ENCODE data around the gene REN. TPM values are rescaled to one million over a fixed set of nuclear protein-coding genes. Genes with fewer than 3 reads are reported as not detected.

Gene REN
- total and polyA plus RNA-seq, 2 experiments from 2014 or later = not detected

DNA sequence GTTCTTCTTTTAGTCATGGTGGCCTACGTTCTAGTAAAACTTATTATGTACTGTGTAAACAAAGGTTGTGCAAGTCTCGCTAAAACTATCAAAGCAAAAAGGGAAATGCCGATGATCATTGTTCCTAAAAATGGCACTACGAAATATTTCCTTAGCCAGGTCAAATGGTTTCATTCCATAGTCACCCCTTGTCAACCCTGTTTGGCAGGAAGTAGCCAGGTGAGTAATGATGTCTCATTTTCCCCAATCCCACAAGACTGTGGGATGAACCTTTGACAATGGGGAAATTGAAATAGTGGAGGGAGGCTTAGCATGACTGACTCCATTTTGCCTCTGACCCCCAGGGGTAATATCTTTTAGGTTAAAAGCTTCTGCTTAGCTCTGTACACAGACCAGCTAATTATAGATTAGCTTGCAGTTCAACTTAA is 5.6 kb upstream of the REN start:
- 0 out of 2 replicates have a peak, but pooled peaks cover 5% of the 10 kb centered on the region for H3K36me3 ChIP-seq (ENCODE audit: insufficient read depth)
- H3K4me2 ChIP-seq = no peak overlapping the region
- H3K9me2 ChIP-seq (ENCODE audit: insufficient read depth) = 0 out of 2 replicates have a peak, but pooled peaks cover 5% of the 10 kb centered on the region
- H3K27ac ChIP-seq (ENCODE audit: low read depth) = no peak overlapping the region
- DNase-seq (ENCODE audit: low spot score) (peak; percentile 28), ATAC-seq (no peak)
- Mint-ChIP-seq H3K4me3 (no peak overlapping the region), H3K27me3 (ENCODE audit: insufficient read depth, low read depth, poor library complexity) (no peaks in the 10 kb centered on the region), H3K9me3 (peaks cover 38% of the 10 kb centered on the region), H3K27ac (no peak overlapping the region), H3K4me1 (no peaks in the 10 kb centered on the region), H3K36me3 (ENCODE audit: low read depth) (peaks cover 8% of the 10 kb centered on the region; the same call in 2 of the 3 replicates)
- no peak overlapping the region for H3K4me3 ChIP-seq
- no peaks in the 10 kb centered on the region for H3F3A ChIP-seq (replicated peaks; ENCODE audit: low read depth)
- no peak overlapping the region for H2AFZ ChIP-seq
- TF ChIP-seq JUNB (IDR thresholded peaks at IDR 0.05; ENCODE audit: unreplicated experiment) (no peak), EZH2 (IDR thresholded peaks at IDR 0.05; ENCODE audit: low read depth, unreplicated experiment) (no peak), CREB1 (CRISPR knock-in tag; IDR thresholded peaks at IDR 0.05; ENCODE audit: low read depth) (no peak), STAT1 (IDR thresholded peaks at IDR 0.05; ENCODE audit: unreplicated experiment) (no peak), EZH2phosphoT487 (IDR thresholded peaks at IDR 0.05; ENCODE audit: unreplicated experiment) (no peak), CTCF (conservative IDR thresholded peaks at IDR 0.05; ENCODE audit: low read depth in 2 of 2) (no peak), ZNF114 (CRISPR knock-in tag; IDR thresholded peaks at IDR 0.05) (no peak), NANOG (IDR thresholded peaks at IDR 0.05; ENCODE audit: borderline replicate concordance) (no peak), ETS1 (IDR thresholded peaks at IDR 0.05) (no peak), ZNF331 (CRISPR knock-in tag; IDR thresholded peaks at IDR 0.05; ENCODE audit: low read depth) (no peak), POLR2AphosphoS5 (IDR thresholded peaks at IDR 0.05; ENCODE audit: low read depth) (no peak)
- TF ChIP-seq, protein P1, sequence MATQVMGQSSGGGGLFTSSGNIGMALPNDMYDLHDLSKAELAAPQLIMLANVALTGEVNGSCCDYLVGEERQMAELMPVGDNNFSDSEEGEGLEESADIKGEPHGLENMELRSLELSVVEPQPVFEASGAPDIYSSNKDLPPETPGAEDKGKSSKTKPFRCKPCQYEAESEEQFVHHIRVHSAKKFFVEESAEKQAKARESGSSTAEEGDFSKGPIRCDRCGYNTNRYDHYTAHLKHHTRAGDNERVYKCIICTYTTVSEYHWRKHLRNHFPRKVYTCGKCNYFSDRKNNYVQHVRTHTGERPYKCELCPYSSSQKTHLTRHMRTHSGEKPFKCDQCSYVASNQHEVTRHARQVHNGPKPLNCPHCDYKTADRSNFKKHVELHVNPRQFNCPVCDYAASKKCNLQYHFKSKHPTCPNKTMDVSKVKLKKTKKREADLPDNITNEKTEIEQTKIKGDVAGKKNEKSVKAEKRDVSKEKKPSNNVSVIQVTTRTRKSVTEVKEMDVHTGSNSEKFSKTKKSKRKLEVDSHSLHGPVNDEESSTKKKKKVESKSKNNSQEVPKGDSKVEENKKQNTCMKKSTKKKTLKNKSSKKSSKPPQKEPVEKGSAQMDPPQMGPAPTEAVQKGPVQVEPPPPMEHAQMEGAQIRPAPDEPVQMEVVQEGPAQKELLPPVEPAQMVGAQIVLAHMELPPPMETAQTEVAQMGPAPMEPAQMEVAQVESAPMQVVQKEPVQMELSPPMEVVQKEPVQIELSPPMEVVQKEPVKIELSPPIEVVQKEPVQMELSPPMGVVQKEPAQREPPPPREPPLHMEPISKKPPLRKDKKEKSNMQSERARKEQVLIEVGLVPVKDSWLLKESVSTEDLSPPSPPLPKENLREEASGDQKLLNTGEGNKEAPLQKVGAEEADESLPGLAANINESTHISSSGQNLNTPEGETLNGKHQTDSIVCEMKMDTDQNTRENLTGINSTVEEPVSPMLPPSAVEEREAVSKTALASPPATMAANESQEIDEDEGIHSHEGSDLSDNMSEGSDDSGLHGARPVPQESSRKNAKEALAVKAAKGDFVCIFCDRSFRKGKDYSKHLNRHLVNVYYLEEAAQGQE (IDR thresholded peaks at IDR 0.05; ENCODE audit: unreplicated experiment) = no peak
- TF ChIP-seq, protein P2, sequence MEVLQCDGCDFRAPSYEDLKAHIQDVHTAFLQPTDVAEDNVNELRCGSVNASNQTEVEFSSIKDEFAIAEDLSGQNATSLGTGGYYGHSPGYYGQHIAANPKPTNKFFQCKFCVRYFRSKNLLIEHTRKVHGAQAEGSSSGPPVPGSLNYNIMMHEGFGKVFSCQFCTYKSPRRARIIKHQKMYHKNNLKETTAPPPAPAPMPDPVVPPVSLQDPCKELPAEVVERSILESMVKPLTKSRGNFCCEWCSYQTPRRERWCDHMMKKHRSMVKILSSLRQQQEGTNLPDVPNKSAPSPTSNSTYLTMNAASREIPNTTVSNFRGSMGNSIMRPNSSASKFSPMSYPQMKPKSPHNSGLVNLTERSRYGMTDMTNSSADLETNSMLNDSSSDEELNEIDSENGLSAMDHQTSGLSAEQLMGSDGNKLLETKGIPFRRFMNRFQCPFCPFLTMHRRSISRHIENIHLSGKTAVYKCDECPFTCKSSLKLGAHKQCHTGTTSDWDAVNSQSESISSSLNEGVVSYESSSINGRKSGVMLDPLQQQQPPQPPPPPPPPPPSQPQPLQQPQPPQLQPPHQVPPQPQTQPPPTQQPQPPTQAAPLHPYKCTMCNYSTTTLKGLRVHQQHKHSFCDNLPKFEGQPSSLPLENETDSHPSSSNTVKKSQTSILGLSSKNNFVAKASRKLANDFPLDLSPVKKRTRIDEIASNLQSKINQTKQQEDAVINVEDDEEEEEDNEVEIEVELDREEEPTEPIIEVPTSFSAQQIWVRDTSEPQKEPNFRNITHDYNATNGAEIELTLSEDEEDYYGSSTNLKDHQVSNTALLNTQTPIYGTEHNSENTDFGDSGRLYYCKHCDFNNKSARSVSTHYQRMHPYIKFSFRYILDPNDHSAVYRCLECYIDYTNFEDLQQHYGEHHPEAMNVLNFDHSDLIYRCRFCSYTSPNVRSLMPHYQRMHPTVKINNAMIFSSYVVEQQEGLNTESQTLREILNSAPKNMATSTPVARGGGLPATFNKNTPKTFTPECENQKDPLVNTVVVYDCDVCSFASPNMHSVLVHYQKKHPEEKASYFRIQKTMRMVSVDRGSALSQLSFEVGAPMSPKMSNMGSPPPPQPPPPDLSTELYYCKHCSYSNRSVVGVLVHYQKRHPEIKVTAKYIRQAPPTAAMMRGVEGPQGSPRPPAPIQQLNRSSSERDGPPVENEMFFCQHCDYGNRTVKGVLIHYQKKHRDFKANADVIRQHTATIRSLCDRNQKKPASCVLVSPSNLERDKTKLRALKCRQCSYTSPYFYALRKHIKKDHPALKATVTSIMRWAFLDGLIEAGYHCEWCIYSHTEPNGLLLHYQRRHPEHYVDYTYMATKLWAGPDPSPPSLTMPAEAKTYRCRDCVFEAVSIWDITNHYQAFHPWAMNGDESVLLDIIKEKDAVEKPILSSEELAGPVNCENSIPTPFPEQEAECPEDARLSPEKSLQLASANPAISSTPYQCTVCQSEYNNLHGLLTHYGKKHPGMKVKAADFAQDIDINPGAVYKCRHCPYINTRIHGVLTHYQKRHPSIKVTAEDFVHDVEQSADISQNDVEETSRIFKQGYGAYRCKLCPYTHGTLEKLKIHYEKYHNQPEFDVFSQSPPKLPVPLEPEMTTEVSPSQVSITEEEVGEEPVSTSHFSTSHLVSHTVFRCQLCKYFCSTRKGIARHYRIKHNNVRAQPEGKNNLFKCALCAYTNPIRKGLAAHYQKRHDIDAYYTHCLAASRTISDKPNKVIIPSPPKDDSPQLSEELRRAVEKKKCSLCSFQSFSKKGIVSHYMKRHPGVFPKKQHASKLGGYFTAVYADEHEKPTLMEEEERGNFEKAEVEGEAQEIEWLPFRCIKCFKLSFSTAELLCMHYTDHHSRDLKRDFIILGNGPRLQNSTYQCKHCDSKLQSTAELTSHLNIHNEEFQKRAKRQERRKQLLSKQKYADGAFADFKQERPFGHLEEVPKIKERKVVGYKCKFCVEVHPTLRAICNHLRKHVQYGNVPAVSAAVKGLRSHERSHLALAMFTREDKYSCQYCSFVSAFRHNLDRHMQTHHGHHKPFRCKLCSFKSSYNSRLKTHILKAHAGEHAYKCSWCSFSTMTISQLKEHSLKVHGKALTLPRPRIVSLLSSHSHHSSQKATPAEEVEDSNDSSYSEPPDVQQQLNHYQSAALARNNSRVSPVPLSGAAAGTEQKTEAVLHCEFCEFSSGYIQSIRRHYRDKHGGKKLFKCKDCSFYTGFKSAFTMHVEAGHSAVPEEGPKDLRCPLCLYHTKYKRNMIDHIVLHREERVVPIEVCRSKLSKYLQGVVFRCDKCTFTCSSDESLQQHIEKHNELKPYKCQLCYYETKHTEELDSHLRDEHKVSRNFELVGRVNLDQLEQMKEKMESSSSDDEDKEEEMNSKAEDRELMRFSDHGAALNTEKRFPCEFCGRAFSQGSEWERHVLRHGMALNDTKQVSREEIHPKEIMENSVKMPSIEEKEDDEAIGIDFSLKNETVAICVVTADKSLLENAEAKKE (CRISPR knock-in tag; IDR thresholded peaks at IDR 0.05) = no peak
- H3K27me3 ChIP-seq (ENCODE audit: insufficient read depth) = no peaks in the 10 kb centered on the region
- no peaks in the 10 kb centered on the region for H4K20me1 ChIP-seq (replicated peaks; ENCODE audit: insufficient read depth)
- H3K4me1 ChIP-seq (ENCODE audit: insufficient read depth) = no peaks in the 10 kb centered on the region
- H3K79me2 ChIP-seq (replicated peaks; ENCODE audit: insufficient read depth) = no peaks in the 10 kb centered on the region

All from GM23338 (cell line).